ENCODE data around the gene GART. TPM values are rescaled to one million over a fixed set of nuclear protein-coding genes. Genes with fewer than 3 reads are reported as not detected.

GART gene
- polyA plus RNA-seq, 1 experiment: 26.1 TPM

DNA sequence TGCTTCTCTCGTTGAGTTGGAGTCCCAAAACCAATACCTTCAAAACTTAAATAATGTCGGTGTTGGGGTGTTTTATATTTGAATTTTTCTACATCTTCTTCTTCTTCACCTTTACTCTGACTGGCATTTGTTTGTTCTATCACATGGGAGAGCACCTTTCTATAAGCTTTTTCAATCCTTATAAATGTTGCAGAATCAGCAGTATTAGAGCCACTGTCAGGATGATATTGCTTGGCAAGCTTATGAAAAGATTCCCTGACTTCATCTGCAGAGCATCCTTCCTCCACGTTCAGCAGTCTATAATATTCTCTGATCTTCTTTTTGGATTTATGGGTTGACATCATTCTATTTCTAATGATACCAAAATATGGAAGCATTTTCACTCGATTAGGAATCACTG lies 53.0 kb downstream of the GART start:
- ChIA-PET POLR2A (no interaction called here), CTCF (interaction anchor here (0.8 to 1.8 kb wide), 2 partner anchors 9 to 117 kb away, joined by 4 to 13 read pairs; partner anchors contain the start of gene TMEM50B)
- DNase-seq (ENCODE audit: low read depth, low spot score): no peak
- no peak overlapping the region for H3K4me3 ChIP-seq (ENCODE audit: low read depth, low read length)
- no peak overlapping the region for H3K27ac ChIP-seq (ENCODE audit: low read depth, low read length)
- TF ChIP-seq, protein P1, sequence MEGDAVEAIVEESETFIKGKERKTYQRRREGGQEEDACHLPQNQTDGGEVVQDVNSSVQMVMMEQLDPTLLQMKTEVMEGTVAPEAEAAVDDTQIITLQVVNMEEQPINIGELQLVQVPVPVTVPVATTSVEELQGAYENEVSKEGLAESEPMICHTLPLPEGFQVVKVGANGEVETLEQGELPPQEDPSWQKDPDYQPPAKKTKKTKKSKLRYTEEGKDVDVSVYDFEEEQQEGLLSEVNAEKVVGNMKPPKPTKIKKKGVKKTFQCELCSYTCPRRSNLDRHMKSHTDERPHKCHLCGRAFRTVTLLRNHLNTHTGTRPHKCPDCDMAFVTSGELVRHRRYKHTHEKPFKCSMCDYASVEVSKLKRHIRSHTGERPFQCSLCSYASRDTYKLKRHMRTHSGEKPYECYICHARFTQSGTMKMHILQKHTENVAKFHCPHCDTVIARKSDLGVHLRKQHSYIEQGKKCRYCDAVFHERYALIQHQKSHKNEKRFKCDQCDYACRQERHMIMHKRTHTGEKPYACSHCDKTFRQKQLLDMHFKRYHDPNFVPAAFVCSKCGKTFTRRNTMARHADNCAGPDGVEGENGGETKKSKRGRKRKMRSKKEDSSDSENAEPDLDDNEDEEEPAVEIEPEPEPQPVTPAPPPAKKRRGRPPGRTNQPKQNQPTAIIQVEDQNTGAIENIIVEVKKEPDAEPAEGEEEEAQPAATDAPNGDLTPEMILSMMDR (IDR thresholded peaks at IDR 0.05; ENCODE audit: low read depth, low read length): no peak
- H3K27me3 ChIP-seq (ENCODE audit: control insufficient read depth, insufficient read depth, low read length): no peaks in the 10 kb centered on the region
- no peaks in the 10 kb centered on the region; the same call in 1 of the 2 replicates for H3K9me3 ChIP-seq (ENCODE audit: control insufficient read depth, insufficient read depth, low read length)

DNA sequence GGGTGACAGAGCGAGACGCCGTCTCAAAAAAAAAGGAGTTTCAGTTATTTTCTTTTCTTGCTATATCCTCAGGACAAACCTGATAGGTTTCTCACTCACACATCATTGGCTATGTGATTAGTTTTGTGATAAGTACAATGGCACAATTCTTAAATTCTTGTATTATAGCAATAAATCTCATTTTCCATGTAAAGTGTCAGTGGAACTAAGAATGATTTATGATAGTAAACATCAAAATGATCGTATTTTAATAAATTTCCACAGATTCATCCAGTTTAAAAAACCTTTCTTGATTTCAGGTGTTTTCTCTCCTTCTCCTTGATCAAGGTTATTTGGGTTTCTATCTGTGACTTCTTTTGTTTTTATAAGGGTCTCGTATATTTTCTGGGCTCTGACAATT lies 53.9 kb downstream of the GART start:
- DNase-seq (ENCODE audit: low read depth, low spot score): no peak
- CTCF ChIA-PET: interaction anchor here (1.8 kb wide), 1 partner anchor 8 kb away, joined by 4 read pairs; the partner anchor contains the start of gene TMEM50B
- POLR2A ChIA-PET: no interaction called here
- Histone ChIP-seq H3K27me3 (ENCODE audit: control insufficient read depth, insufficient read depth, low read length) (no peaks in the 10 kb centered on the region), H3K27ac (ENCODE audit: low read depth, low read length) (no peak overlapping the region), H3K9me3 (ENCODE audit: control insufficient read depth, insufficient read depth, low read length) (no peaks in the 10 kb centered on the region; the same call in 1 of the 2 replicates), H3K4me3 (ENCODE audit: low read depth, low read length) (no peak overlapping the region)
- TF ChIP-seq, protein P1 (IDR thresholded peaks at IDR 0.05; ENCODE audit: low read depth, low read length): no peak

DNA sequence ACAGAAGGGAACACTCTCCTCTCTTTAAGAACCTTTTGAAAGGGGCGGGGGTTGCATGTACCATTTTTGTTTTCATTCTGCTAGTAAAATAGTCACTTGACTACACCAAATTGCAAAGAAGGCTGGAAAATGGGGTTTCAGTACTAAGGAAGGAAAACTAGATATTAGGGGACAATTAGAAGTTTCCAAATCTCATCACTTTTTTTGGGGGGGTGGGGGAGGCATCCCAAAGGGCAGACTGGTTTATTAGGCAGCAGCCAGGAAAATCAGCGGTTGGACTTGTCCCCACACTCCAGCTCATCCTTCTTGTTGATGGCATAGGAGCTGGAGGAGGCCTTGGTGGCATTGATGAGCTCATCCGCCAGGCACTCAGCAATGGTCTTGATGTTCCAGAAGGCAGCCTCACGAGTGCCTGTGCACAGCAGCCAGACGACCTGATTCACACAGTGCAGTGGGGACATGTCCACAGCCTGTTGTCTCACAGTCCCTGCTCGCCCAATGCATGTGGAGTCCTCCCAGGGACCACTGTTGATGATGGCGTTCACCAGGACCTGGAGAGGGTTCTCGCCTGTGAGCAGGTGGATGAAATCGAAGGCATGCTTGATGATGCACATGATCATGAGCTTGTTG lies 60.5 kb downstream of the GART start:
- no peak overlapping the region for H3K4me3 ChIP-seq (ENCODE audit: low read depth, low read length)
- CTCF ChIA-PET: interaction anchor here (0.6 to 1.2 kb wide), 2 partner anchors 124 to 218 kb away, joined by 3 to 5 read pairs; no protein-coding TSS in a partner anchor
- POLR2A ChIA-PET: interaction anchor here (1.5 to 2.9 kb wide), 2 partner anchors 10 to 33 kb away, joined by 3 to 64 read pairs; partner anchors contain the start of gene DNAJC28

DNA sequence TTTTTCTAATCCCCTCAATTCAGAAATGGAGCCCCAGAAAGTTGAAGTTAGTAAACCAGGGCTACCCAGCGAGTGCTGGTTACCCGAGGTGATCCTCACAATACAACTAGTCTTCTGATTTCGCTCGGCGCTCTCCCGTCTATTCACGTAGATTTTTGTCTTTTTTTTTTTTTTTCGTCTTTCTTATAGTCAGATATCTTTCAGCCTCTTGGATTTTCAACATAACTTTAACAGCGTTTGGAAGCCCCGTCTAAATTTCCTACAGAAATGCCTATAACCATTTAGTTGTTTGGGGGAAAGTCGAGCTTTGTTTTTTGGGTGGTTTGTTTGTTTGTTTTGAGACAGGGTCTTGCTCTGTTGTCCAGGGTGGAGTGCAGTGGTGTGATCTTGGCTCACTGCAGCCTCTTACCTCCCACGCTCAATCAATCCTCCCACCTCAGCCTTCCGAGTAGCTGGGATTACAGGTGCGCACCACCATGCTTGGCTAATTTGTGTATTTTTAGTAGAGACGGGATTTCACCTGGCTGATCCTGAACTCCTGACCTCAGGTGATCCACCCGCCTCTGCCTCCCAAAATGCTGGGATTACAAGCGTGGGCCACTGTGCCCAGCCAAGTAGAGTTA lies 61.3 kb downstream of the GART start:
- H3K27me3 ChIP-seq (ENCODE audit: control insufficient read depth, insufficient read depth, low read length): no peaks in the 10 kb centered on the region
- no peaks in the 10 kb centered on the region for H3K9me3 ChIP-seq (ENCODE audit: control insufficient read depth, insufficient read depth, low read length)
- DNase-seq (ENCODE audit: low read depth, low spot score): no peak
- H3K4me3 ChIP-seq (ENCODE audit: low read depth, low read length): peak overlapping the region; percentile 82
- ChIA-PET CTCF (interaction anchor here (0.7 to 1.8 kb wide), 8 partner anchors 12 to 576 kb away, joined by 3 to 17 read pairs (median 3); no protein-coding TSS in a partner anchor), POLR2A (interaction anchor here (0.7 to 2.9 kb wide), 13 partner anchors 11 to 868 kb away, joined by 3 to 64 read pairs (median 4); partner anchors contain the start of genes CFAP298, DNAJC28, DONSON and IFNAR1)
- TF ChIP-seq, protein P1 (IDR thresholded peaks at IDR 0.05; ENCODE audit: low read depth, low read length): no peak
- H3K27ac ChIP-seq (ENCODE audit: low read depth, low read length): peak overlapping the region; percentile 85

More for the DNA sequence above, 60.5 kb downstream of the GART start:
- Histone ChIP-seq H3K27me3 (ENCODE audit: control insufficient read depth, insufficient read depth, low read length) (no peaks in the 10 kb centered on the region), H3K9me3 (ENCODE audit: control insufficient read depth, insufficient read depth, low read length) (no peaks in the 10 kb centered on the region), H3K27ac (ENCODE audit: low read depth, low read length) (no peak overlapping the region)
- DNase-seq (ENCODE audit: low read depth, low spot score): no peak
- TF ChIP-seq, protein P1 (IDR thresholded peaks at IDR 0.05; ENCODE audit: low read depth, low read length): no peak
